Activated CD4-positive, alpha-beta T cell treated with anti-CD3 and anti-CD28 coated beads for 1 hour (primary cell): ENCODE measurements around the gene CASR.

ENCODE experiments used
- DNase-seq: peaks from one replicate; pipeline ENCODE4 v3.0.0-alpha.2; 2020

The CASR gene

GRCh38 chr3:122307976-122308375 is 124.5 kb downstream of the CASR start:
- no peak for DNase-seq

- DNase-seq: no peak
Observed at GRCh38 chr3:122310361-122310760, 126.9 kb downstream of the CASR start.

- no peak for DNase-seq
Observed at GRCh38 chr3:122312826-122313225, 129.4 kb downstream of the CASR start.

- no peak for DNase-seq
Observed at GRCh38 chr3:122313281-122313680, 129.8 kb downstream of the CASR start.

GRCh38 chr3:122314228-122314876 is 130.9 kb downstream of the CASR start:
- DNase-seq: no peak

- DNase-seq: no peak
Observed at GRCh38 chr3:122315619-122316018, 132.2 kb downstream of the CASR start.

- DNase-seq: no peak
Observed at GRCh38 chr3:122316368-122316767, 132.9 kb downstream of the CASR start.

GRCh38 chr3:122318620-122319019 is 135.2 kb downstream of the CASR start:
- no peak for DNase-seq

- no peak for DNase-seq
Observed at GRCh38 chr3:122322095-122323075, 138.9 kb downstream of the CASR start.

- no peak for DNase-seq
Observed at GRCh38 chr3:122324871-122325323, 141.4 kb downstream of the CASR start, which contains the start of gene CSTA. Gene CSTA, plus strand, starts transcription at chr3:122325248. Its CDS starts 45 bp downstream, at chr3:122325293.

- no peak for DNase-seq
Observed at GRCh38 chr3:122325769-122326168, 142.3 kb downstream of the CASR start.

GRCh38 chr3:122331886-122332285 is 148.4 kb downstream of the CASR start:
- no peak for DNase-seq

GRCh38 chr3:122332551-122332950 is 149.1 kb downstream of the CASR start:
- no peak for DNase-seq
